Hepatocyte (in vitro differentiated cells): ENCODE data around the gene SFRP5.

Experiments used
- CTCF ChIP-seq: fragments of 200-600 bp; sonication (generic); IDR thresholded peaks from 2 replicates; pipeline ENCODE4 v1.5.1; 2016; ENCODE audit warnings: antibody characterized with exemption, mild to moderate bottlenecking; ENCODE audit not compliant: poor library complexity
- EZH2 ChIP-seq: fragments of 200-600 bp; sonication (generic); IDR thresholded peaks from 2 replicates; pipeline ENCODE4 v1.6.1; 2016; ENCODE audit warnings: antibody characterized with exemption, mild to moderate bottlenecking, borderline replicate concordance

GRCh38 chr10:97762056-97762455, 9.7 kb downstream of the SFRP5 start:
- no peak for TF ChIP-seq CTCF
- TF ChIP-seq EZH2: no peak
